Superior temporal gyrus (tissue), 1 donor: ENCODE data around the gene BIN1.
"Not testable (repeated sequence)": the region's sequence is repeated elsewhere in the genome, so short reads cannot be mapped to it uniquely, and the experiment has no call there.

Experiments used
- DNase-seq: peaks from one replicate; pipeline ENCODE4 v3.0.0-alpha.2; 2016; ENCODE audit errors: extremely low spot score

BIN1 gene

DNA sequence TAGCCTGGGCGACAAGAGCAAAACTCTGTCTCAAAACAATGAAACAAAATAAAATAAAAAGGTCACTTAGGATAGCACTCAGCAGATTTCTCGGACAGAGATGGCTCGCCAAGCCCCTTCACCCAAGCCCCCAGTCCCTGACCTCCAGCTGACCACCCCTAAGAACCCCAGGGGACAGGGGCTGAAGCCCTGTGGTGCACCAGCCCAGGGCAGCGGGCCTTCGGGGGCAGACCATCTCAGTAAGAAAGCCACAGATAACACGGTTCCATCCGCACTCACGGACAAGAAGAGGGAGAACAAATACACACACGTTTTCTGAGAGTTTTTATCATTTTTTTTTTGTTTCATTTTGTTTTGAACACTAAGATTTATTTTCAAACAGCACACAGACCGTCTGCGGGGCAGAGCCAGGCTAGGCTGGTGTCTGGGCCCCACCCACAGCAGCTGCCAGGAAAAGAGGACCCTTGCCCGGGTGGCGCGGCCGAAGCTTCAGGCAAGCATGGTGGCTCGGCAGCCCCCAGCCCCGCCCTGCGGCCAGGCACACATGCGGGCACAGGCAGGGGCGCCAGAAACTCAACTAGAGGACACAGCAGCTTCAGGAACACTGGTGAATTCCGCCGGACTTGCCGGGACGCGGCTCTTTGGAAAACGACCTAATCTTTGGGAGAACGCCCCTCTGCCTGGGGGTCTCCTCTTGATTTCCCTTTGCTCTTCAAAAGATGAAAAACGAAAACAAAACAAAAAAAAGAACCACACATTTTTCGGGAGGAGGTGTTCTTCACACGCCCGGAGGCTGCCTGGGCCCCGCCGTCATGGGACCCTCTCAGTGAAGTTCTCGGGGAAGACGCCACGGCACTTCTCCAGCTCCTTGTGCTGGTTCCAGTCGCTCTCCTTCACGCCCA, 59.0 kb downstream of the BIN1 start:
- no peak for DNase-seq

DNA sequence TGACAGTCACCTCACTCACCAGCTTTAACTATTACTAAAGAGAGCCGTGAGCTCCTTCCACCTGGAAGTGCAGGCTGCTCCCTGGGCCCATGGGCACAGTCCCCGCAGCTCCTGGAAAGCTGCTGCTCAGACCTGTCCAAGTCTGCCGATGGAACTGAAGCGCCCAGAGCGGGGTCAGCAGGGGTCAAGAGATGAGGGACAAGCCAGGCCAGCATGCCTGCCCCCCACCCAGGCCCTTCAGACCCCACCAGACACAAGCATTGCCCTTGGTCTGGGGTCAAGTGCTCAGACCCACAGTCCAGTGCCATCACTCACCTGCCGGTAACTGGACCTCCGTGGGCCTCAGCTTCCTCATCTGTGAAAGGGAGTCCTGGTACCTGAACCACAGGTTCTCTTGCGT, 59.9 kb downstream of the BIN1 start:
- DNase-seq: no peak

DNA sequence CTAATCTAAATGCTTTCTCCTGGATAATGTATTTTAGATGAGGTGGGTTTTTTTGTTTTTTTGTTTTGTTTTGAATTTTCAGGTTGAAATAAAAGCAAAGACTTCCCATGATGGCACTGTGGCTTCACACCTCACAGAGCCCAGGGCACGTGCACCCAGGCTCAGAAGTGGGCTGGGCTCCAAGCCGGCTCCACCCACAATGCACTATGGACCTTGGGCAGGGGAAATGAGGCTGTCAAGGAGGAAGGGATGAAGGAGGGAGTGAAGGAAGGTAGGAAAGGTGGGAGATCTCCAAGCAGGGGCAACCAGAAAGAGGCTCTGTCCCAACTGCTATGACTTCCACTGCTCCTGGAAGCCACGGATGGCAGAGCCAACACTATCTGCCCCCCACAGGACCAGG, 60.4 kb downstream of the BIN1 start:
- DNase-seq: no peak

DNA sequence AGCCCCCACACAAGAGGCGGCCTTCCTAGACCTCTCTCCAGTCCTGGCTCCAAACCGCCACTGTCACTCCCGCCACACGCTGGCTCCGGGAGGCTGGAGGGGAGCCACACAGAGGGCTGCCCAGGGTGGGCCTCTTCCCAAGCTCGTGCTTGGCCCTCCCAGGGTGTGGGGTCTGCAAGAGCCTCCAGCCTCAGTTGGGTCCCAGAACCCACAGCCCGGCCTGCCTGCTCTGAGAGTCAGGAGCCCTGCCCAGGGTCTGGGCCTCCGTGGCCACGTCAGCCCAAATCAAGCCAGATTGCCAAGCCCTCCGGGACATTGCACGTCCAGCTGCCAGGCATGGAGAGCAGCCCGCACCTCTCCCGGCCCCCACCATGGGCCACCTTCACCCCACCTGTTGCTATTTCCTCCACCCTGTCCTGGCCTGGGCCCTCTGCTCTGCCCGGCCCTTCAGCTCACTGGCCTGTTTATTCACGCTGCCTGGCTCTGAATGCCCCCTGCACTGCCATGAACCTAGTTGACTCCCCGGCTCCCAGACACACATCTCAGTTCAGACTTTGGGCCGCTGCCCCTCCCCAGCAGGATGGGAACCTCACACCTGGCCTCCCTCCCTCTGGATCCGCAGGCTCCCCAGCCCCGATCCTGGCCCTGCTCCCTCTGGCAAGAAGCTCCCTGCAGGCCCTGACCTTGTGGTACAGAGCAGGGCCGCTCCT, 61.0 kb downstream of the BIN1 start:
- DNase-seq: no peak

DNA sequence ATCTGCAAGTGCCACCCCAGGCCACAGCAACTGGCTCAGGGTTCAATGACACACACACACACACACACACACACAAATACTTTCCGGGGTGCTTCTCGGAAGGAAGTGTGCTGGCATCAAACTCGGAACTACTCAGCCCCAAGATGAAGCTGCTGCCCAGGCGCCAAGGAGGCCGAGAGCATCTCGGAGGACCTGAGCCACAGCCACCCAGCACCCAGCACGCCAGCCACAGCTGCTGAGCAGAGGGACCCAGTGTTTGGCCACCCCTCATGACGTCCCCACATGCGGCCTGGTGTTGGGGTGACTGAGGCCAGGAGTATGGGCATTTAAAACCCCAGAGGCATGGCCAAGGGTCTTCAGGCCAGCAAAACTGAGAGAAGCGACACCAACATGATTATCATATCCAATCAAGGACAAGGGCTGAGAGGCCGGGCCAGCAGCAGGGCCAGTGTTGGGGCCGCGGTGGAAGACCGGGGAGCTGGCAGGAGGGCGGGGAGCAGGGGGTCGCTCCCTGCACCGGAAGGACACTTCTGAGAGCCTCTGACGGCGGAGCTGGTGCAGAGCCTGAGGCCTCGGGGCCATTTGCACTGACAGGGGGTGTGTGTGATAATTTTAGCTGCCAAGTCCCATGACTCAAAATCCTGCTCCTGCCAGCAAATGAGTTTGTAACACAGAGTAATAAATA, 61.8 kb downstream of the BIN1 start:
- no peak for DNase-seq

DNA sequence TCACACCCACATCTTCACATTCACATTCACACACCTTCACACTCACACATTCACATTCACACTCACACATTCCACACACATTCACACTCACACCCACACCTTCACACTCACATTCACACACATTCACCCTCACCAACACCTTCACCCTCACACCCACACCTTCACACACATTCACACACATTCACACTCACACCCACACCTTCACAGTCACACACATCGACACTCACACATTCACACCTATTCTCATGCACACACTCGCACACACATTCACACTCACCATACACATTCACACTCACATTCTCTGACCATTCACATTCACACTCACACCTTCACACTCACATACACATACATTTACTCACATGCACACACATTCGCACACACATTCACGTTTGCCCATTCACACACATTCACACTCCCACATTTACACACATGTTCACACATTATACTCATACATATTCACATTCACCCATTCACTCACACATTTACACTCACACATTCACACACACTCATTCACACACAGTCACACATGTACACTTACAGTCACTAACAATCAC, 62.7 kb downstream of the BIN1 start:
- no peak for DNase-seq

DNA sequence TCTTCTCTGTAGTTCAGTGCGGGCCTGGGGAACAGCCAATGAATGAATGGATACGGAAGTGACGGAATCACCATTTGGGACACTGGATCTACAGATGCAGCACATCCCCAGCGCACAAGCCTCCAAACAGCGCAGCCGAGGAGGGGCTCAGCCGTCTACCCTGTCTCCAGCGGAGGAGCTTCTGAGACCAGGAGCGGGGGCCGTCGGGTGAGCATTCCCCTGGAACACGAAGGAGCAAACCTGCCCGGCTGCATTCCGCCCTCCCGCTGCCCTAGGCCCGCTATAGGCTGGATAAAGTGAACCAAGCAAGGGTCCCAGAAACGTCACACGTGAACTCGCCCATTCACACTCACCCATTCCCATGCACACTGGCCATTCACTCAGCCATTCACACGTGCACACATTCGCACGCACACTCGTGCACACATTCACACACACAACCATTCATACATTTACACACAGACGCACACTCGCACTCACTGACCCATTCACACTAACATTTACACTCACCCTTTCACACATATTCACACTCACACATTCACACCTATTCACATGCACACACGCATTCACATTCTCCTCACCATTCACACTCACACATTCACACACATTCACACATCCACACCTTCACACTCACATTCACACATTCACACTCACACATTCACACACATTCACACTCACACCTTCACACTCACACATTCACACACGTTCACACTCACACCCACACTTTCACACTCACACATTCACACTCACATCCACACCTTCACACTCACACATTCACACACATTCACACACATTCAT, 63.4 kb downstream of the BIN1 start:
- no peak for DNase-seq

DNA sequence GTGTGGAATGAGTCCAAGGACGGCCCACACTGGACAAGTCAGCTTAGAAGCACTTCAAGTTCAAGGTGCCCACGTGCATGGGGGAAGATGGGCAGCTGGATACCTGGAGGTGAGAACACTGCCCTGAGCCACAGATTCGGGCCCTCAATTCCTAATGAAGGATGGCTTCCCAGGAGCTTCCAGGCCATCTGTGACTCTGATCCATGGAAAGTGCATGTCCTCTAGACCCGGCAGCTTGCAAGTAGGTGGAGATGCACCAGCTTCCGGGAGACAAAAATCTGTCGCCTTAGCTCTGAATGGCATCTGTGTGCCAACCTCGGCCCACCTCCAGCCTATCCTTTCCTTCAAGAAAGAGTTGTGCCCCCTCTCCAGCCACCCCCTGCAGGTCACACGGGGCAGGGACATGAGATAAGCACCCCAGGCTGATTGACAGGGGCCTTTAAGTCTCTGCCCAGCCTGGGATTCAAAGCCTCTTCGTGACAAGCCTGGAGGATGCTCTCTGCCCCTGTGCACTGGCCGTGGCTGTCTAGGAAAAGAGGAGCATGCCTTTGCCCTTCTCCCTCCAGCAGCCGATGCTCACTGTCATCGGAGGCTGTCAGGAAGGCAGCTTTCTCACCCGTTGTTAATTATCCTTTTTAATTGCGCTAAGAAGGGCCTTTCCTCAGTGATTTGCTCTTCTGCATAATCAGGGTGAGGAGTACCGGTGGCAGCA, 65.5 kb downstream of the BIN1 start:
- no peak for DNase-seq

DNA sequence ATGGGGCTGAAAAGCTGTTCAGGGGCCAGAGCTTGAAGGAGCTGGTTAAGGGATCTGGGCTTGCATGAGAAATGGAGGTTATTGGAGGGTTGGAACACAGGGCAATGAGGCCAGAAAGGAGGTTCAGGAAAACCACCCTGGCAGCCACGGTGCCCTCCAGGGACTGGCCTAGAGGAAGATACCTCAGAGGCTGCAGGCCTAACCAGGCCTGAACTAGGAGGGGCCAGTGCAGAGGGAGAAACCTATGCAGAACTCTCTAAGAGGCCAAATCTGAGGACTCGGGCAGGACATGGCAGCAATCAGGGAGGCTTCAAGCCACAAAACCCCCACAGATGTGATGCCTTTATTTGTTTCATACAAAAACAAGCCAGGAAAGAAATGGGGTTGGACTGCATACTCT, 66.8 kb downstream of the BIN1 start:
- no peak for DNase-seq

DNA sequence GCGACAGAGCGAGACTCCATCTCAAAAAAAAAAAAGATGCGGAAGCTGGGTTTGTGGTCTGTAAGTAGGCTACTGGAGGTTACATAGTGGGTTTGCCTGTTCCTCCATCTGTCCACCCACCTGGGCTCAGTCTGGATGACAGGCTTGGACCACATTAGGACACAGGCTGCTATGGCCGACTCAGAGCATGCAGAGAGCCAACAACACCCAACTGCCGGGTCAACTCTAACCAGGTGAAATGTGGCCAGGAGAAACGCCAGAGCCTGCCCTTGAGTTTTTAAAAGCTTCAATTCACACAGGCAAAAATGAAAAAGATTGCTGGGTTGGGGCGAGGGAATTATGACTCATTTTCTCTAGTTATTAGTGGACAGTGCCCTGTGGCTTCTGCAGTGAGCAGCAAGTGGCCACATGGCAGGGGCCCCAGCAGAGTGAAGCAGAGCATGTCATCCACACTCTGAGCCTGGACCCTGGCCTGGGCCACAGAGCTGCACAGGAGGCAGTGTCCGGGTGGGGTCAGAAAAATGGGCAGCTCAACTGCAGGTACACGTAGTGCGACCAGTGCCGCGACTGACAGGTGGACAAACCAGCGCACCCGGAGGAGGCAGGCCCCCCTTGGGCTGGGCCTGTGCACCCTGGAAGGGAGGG, 67.4 kb downstream of the BIN1 start:
- DNase-seq: no peak

DNA sequence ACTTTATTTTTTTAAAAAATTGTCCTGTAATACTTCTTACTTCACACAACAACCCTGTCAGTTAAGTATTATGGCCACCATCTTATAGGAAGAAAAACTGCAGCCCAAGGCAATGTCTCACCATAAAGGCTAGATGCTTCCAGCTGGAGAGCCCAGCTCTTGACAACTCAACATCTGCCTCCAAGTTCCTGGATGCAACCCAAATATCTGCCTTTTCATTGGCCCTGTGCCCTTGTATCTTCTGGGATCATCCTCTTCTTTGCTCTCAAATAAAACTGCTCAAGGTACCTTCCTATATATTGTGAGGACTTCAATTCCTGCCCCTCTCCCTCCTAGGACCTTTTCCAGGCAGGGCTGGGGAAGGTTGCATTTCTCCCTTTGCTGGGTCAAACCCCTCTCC, 69.5 kb downstream of the BIN1 start:
- no peak for DNase-seq

DNA sequence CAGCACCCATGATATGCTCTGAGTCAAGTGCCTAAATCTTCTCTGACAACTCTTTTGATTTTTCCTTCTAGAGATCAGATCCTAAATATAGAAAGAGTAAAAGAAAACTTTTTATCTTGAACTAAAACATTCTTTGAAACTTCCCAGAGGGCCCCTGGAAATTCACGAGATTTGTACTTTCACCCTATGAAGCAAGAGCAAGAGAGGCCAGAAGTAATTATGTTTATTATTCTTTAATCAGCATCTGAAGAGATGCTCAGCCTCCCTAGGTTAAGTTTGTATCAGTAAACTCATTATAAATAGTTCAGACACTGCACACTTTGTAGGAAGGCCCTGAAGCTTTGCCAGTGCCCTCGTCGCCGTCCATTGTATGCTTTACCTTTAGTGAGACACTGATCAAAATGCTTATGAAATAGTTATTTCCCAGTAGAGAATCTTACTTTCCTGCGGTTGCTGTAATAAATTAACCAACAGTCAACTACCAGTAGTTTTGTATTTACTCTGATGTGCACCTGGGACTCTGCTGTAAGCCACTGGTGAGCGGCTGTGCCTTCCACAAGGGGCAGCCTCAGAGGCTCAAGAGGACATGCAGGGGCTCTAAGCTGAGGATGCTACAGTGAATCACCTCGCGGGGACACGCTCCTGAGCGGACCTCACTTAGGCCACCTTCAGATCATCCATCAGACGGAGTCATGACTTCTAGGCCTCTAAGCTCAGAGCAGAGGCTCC, 71.9 kb downstream of the BIN1 start:
- no peak for DNase-seq

DNA sequence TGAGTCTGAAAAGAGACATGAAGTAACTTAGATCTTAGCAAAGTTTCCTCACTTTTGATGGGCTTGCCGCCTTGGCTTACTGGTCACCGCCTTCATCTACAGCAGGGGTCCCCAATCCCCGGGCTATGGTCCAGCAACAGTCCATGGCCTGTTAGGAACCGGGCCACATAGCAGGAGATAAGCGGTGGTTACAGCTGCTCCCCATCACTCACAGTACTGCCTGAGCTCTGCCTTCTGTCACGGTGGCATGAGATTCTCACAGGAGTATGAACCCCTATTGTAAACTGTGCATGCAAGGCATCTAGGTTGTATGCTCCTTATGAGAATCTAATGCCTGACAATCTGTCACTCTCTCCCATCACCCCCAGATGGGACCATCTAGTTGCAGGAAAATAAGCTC, 72.9 kb downstream of the BIN1 start:
- no peak for DNase-seq

DNA sequence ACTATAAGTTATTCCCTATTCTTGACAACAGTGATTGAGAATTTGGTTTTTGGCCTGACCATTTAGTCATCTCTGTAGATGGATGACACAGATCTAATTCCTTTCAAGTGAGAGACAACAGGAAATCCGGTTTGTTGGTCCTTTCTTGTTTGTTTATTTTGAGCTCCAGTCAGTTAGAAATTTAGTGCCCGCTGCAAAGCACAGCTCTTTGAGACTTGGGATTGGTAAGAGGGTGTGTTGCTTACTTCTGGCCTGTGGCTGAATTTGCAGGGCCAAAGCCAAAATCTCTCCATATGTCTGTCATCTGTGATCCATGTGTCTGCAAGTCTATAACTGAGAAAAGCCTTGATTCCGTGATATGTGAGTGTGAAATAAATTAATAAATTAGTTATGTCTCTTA, 74.3 kb downstream of the BIN1 start:
- DNase-seq: no peak

DNA sequence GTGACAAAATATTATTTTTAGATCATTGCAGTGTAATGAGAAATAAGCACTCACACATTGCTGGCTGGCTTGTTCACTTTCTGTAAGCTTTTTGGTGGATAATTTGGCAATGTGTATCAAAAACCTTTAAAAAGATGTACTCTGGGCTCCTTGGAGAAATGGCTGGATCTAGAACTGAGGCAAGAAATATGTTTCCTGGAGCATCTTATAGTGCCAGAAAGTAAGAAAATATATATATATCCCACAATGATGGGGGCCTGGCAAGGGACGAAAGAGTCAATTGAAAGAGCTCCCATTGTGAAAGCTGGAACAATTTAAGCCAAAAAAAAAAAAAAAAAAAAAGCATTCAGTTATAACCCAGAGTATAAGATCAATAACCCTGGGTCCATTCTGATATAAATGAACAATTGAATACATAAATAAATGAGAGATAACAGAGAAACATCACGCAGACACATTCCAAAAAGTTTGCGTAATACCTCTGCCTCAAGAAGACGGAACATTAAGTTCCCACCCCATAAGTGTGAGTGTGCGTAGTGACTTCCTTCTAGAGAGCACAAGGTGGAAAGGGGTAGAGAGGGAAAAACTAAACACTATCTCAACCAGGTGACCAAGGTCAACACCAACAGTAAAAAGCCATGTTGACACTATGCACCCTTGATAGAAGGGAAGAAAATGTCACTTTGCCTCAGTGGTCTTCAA, 77.5 kb downstream of the BIN1 start:
- DNase-seq: no peak

DNA sequence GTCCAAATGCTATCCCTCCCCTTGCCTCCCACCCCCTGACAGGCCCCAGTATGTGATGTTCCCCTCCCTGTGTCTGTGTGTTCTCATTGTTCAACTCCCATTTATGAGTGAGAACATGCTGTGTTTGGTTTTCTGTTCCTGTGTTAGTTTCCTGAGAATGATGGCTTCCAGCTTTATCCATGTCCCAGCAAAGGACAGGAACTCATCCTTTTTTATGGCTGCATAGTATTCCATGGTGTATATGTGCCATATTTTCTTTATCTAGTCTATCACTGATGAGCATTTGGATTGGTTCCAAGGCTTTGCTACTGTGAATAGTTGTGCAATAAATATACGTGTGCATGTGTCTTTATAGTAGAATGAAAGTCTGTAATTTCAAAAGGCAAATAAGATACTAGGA, 78.2 kb downstream of the BIN1 start:
- DNase-seq: not testable (repeated sequence)

DNA sequence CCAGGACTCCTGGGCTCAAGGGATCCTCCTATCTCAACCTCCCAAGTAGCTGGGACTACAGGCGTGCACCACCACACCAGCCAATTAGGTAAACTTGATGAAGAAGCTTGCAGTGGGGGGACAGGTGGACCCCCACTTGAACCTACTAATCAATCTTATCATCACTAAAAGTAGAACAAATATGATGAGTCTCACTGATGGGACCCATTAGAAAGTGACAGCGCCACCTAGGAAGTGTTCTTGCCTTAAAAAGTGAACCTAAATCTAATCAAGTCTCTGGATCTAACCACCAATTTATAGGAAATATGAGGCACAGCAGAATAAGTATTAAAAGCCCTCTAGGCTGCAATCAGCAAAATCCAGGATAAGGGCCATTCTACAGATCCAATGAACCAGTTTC, 79.2 kb downstream of the BIN1 start:
- DNase-seq: no peak

DNA sequence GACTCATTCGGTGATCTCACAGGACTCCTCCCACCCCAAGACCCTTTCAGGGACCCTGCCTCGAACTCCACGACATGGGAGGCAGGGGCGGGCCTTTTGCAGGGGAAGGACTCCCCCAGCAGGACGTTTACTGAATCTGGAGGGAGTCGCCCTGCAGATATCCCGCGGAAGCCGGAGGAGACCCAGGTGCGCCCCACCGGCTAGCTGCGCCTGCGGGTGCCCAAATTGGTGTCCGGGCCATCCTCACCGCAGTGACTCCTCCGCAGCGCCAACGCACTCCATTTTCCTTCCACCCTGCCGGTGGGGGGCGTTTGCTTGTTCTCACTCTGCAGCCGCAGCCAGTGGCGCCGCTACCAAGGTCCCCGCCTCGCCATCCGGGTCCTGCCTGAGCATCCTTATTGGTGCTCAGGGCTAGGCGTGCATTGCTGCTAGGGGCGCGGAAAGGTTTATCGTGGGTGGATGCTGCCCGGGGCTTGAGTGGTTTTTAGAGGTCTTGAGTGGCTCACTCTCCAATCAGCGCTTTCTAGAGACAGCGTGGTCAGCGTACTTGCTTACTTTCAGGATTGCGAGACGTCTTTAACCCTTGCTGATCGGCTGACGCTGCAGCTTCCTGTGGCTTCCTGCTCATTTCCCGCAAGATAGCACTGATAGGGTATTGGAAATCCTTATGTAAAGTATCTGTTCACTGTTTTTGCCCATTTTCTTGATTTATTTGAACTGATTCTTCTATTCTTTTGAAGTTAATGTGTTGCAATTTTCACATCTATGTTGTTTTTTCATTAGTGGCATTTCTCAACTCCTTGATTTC, 81.4 kb downstream of the BIN1 start:
- DNase-seq: peak; percentile 89
